ENCODE results near the gene ZBED4. TPM values are rescaled to one million over a fixed set of nuclear protein-coding genes. Genes with fewer than 3 reads are reported as not detected.

Gene ZBED4
- total RNA-seq, 1 experiment from 2014 or later = 29.2 TPM

GRCh38 chr22:49845666-49846459 lies 7.8 kb upstream of the ZBED4 start:
- Mint-ChIP-seq H3K27me3 (ENCODE audit: low read depth) (peaks cover 70% of the 10 kb centered on the region), H3K4me3 (no peak overlapping the region), H3K4me1 (no peaks in the 10 kb centered on the region), H3K27ac (no peak overlapping the region), H3K9me3 (no peaks in the 10 kb centered on the region), H3K36me3 (no peaks in the 10 kb centered on the region)
- DNase-seq (ENCODE audit: low spot score) (no peak), ATAC-seq (no peak)
- CTCF ChIA-PET = interaction anchor here (0.5 kb wide), 1 partner anchor 8 kb away, joined by 5 read pairs; no protein-coding TSS in a partner anchor
- POLR2A ChIA-PET = no interaction called here
- TF ChIP-seq MXD4 (CRISPR knock-in tag; IDR thresholded peaks at IDR 0.05; ENCODE audit: borderline replicate concordance) (no peak), SMAD3 (CRISPR knock-in tag; IDR thresholded peaks at IDR 0.05; ENCODE audit: borderline replicate concordance) (no peak), E2F5 (CRISPR knock-in tag; IDR thresholded peaks at IDR 0.05) (no peak), ZNF671 (CRISPR knock-in tag; IDR thresholded peaks at IDR 0.05) (no peak), GRHL2 (CRISPR knock-in tag; IDR thresholded peaks at IDR 0.05; ENCODE audit: insufficient replicate concordance, severe bottlenecking) (no peak), OVOL2 (CRISPR knock-in tag; IDR thresholded peaks at IDR 0.05; ENCODE audit: borderline replicate concordance) (no peak), RELA (CRISPR knock-in tag; IDR thresholded peaks at IDR 0.05; ENCODE audit: borderline replicate concordance) (no peak), FOXJ3 (CRISPR knock-in tag; IDR thresholded peaks at IDR 0.05; ENCODE audit: borderline replicate concordance) (no peak), CBFB (CRISPR knock-in tag; IDR thresholded peaks at IDR 0.05; ENCODE audit: low read depth) (no peak), NR2C2 (CRISPR knock-in tag; IDR thresholded peaks at IDR 0.05) (no peak), NFE2L1 (CRISPR knock-in tag; IDR thresholded peaks at IDR 0.05) (no peak), ZNF232 (CRISPR knock-in tag; IDR thresholded peaks at IDR 0.05) (no peak)

GRCh38 chr22:49847751-49848689 lies 5.6 kb upstream of the ZBED4 start:
- TF ChIP-seq ZNF423 (CRISPR knock-in tag; IDR thresholded peaks at IDR 0.05) = 0 out of 2 replicates have a peak, but pooled peaks have one; percentile 29
- TF ChIP-seq ZNF281 (CRISPR knock-in tag; IDR thresholded peaks at IDR 0.05) = no peak
- no peak for DNase-seq (ENCODE audit: low spot score)
- no peak overlapping the region for H3K27ac Mint-ChIP-seq
- ATAC-seq = peak; percentile 27
- H3K4me3 Mint-ChIP-seq = peak overlapping the region; percentile 65
- H3K27me3 Mint-ChIP-seq (ENCODE audit: low read depth) = peaks cover 90% of the 10 kb centered on the region
- no peaks in the 10 kb centered on the region for H3K4me1 Mint-ChIP-seq
- ChIA-PET CTCF (interaction anchor here (1.5 kb wide), 1 partner anchor 80 kb away, joined by 7 read pairs; no protein-coding TSS in a partner anchor), POLR2A (no interaction called here)
- H3K9me3 Mint-ChIP-seq = no peaks in the 10 kb centered on the region
- no peaks in the 10 kb centered on the region for H3K36me3 Mint-ChIP-seq

- H3K9me3 Mint-ChIP-seq = no peaks in the 10 kb centered on the region
- no peaks in the 10 kb centered on the region for H3K36me3 Mint-ChIP-seq
- H3K4me1 Mint-ChIP-seq = no peaks in the 10 kb centered on the region
- no peak for ATAC-seq
- POLR2A ChIA-PET = no interaction called here
- H3K27me3 Mint-ChIP-seq (ENCODE audit: low read depth) = peaks cover 87% of the 10 kb centered on the region
- H3K4me3 Mint-ChIP-seq = peak overlapping the region; percentile 29; the same call in 1 of the 2 replicates
- CTCF ChIA-PET = interaction anchor here (1.5 kb wide), 1 partner anchor 81 kb away, joined by 7 read pairs; no protein-coding TSS in a partner anchor
- H3K27ac Mint-ChIP-seq = no peak overlapping the region
- no peak for DNase-seq (ENCODE audit: low spot score)
- TF ChIP-seq NFATC4 (CRISPR knock-in tag; IDR thresholded peaks at IDR 0.05) = no peak
- TF ChIP-seq NR3C1 (CRISPR knock-in tag; conservative IDR thresholded peaks at IDR 0.05; ENCODE audit: low read depth) = no peak
- TF ChIP-seq ZBTB21 (CRISPR knock-in tag; IDR thresholded peaks at IDR 0.05; ENCODE audit: borderline replicate concordance) = no peak
- no peak for TF ChIP-seq HMGXB4 (CRISPR knock-in tag; IDR thresholded peaks at IDR 0.05)
- no peak for TF ChIP-seq SMAD4 (CRISPR knock-in tag; IDR thresholded peaks at IDR 0.05)
- TF ChIP-seq RELA (CRISPR knock-in tag; IDR thresholded peaks at IDR 0.05; ENCODE audit: borderline replicate concordance) = no peak
- no peak for TF ChIP-seq ZNF317 (CRISPR knock-in tag; IDR thresholded peaks at IDR 0.05; ENCODE audit: borderline replicate concordance, low read depth)
- no peak for TF ChIP-seq CDX4 (CRISPR knock-in tag; IDR thresholded peaks at IDR 0.05; ENCODE audit: borderline replicate concordance)
- TF ChIP-seq TEAD4 (CRISPR knock-in tag; IDR thresholded peaks at IDR 0.05) = no peak
- TF ChIP-seq CBFB (CRISPR knock-in tag; IDR thresholded peaks at IDR 0.05; ENCODE audit: low read depth) = no peak
These were observed 4.9 kb upstream of the ZBED4 start for GRCh38 chr22:49848690-49849160.
